ENCODE measurements around the gene TMEM212.

DNA sequence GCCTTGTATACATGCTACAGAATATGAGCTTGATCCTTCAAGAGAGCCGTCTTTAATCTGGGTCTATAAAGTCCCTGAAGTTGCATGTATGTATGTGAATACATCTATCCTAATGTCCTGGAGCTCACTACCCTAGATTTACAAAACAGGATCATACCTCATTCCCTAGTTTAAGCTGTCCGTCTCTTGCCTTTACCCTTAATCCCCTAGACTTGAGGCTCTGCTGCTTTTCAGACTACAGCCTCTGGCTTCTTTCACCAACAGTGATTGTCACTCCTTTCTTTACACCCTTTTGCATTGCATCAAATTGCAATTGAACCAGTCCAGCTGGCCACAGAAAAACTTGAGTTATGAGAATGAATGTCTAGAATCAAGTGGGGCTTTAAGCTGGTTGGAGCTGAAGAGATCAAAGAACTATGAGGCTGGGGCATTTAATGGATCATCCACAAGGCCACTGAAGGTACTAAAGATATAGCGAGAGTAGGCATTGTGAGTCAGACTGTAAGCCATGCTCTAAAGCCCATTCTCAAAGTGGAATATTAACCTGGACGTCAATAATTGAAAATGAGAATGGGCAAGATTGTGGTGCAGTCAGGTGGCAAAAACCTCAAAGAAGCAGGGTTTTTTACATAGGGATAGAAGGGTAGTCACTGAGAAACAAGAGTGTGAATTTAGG is 20.6 kb upstream of the TMEM212 start:
- no peak for TF ChIP-seq POLR2A (IDR thresholded peaks at IDR 0.05)
- TF ChIP-seq, protein P1, sequence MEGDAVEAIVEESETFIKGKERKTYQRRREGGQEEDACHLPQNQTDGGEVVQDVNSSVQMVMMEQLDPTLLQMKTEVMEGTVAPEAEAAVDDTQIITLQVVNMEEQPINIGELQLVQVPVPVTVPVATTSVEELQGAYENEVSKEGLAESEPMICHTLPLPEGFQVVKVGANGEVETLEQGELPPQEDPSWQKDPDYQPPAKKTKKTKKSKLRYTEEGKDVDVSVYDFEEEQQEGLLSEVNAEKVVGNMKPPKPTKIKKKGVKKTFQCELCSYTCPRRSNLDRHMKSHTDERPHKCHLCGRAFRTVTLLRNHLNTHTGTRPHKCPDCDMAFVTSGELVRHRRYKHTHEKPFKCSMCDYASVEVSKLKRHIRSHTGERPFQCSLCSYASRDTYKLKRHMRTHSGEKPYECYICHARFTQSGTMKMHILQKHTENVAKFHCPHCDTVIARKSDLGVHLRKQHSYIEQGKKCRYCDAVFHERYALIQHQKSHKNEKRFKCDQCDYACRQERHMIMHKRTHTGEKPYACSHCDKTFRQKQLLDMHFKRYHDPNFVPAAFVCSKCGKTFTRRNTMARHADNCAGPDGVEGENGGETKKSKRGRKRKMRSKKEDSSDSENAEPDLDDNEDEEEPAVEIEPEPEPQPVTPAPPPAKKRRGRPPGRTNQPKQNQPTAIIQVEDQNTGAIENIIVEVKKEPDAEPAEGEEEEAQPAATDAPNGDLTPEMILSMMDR (IDR thresholded peaks at IDR 0.05): no peak

Measured in heart left ventricle (tissue), 13 donors.